Measurements from ENCODE around the gene CORO7.

Gene CORO7

DNA sequence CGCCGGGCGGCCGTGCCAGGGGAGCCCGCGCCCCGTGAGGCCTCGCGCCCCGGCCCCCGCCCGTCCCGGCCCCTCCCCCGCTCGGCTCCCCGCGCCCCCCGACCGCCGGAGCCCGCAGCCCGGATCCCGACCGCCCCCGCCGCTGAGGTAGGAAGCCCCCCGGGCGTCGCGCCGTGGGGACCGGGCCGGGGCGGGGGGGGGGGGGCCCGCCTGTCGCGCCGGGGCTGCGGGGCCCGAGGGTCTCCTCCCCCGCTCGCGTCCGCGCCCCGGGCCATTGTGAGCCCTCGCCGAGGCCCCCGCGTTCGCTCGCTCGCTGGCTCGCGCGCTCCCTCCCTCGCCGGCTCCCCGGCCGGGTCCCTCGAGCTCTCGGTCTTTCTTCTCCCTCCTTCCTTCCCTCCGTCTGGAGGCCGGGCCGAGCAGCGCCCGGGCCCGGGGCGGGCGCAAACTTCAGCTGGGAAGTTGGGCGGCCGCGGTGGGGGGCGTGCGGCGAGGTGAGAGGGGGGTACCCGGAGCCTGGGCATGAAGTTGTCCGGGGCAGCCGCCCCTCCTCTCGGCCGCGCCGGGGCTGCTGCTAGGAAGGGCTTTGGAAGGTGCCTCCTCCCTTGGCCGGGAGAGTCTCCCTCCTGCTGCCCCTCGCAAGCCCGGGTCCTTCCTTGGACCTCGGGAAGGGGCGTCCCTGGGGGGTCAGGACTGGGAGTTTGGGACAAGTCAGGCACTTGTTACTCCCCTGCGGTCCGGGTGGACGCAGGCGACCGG lies 100.1 kb downstream of the CORO7 start:
- Histone ChIP-seq H3K27me3 (ENCODE audit: control insufficient read depth in 1 of 2, insufficient read depth in 2 of 2, low read length in 2 of 2) (no peaks in the 10 kb centered on the region), H3K4me1 (ENCODE audit: insufficient read depth, low read length) (peaks cover 46% of the 10 kb centered on the region), H3K36me3 (ENCODE audit: insufficient read depth, low read length) (no peaks in the 10 kb centered on the region), H3K27ac (ENCODE audit: low read depth, low read length) (peak overlapping the region; percentile 95), H3K4me3 (ENCODE audit: low read depth in 1 of 2, low read length in 2 of 2) (peak overlapping the region; percentile 49 to 64), H3K9me3 (ENCODE audit: low read length) (no peaks in the 10 kb centered on the region), H3K9ac (ENCODE audit: low read length) (no peak overlapping the region)

DNA sequence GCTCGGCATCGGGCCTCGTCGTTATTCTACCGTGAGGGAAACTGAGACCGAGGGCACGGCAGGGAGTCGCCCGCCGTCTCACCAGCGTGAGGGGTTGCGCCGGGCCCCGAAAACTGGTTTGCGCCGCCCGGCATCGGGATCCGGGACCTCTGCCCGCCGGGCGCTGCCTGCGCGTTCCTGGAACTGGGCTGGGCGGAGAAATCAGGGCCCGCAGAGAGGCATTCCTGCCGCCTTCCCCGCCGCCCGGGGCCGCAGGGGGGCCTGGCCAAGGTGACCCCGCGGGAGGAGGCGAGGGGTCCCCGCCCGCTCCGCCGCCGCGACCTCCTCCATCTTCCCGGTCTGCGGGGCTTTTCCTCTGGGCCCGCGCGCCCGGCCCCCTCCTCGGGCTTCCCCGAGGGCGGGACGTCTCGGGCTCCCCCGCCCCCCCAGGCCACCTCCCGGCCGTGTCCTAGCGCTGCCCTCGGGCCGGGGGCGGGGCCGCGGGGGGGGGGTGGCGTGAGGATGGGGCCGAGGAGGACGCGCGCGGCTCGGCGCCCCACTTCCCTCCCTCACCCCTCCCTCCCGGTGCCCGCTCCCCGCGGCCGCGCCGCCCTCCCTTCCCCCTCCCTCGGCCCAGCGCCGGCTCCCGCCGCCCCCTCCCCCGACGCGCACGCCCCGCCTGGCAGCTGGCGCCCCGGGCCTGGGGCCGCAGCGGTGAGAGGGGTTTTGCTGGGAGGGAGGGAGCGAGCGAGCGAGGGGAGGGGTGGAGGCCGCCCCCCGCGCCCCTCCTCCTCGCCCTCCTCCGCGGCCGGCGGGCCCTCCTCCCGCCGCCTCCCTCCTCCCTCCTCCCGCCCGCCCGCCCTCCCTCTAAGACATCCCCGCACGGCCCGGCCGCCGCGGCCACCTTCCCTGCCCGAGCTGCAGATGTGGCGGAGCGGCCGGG lies 100.9 kb downstream of the CORO7 start, which contains the start of gene GLIS2:
Gene GLIS2 (plus strand): TSS at position 882 of the 922 bp plus-strand sequence. CDS start 16,214 bp downstream, outside the sequence.
- no peaks in the 10 kb centered on the region for H3K9me3 ChIP-seq (ENCODE audit: low read length)
- H3K4me1 ChIP-seq (ENCODE audit: insufficient read depth, low read length) = peaks cover 38% of the 10 kb centered on the region
- peak within 1 kb of the TSS; percentile 61 to 64 for H3K4me3 ChIP-seq (ENCODE audit: low read depth in 1 of 2, low read length in 2 of 2)
- H3K27ac ChIP-seq (ENCODE audit: low read depth, low read length) = peak within 1 kb of the TSS; percentile 95
- no peaks in the 10 kb centered on the region for H3K36me3 ChIP-seq (ENCODE audit: insufficient read depth, low read length)
- peak within 1 kb of the TSS; percentile 68 for H3K9ac ChIP-seq (ENCODE audit: low read length)
- H3K27me3 ChIP-seq (ENCODE audit: control insufficient read depth in 1 of 2, insufficient read depth in 2 of 2, low read length in 2 of 2) = no peaks in the 10 kb centered on the region

DNA sequence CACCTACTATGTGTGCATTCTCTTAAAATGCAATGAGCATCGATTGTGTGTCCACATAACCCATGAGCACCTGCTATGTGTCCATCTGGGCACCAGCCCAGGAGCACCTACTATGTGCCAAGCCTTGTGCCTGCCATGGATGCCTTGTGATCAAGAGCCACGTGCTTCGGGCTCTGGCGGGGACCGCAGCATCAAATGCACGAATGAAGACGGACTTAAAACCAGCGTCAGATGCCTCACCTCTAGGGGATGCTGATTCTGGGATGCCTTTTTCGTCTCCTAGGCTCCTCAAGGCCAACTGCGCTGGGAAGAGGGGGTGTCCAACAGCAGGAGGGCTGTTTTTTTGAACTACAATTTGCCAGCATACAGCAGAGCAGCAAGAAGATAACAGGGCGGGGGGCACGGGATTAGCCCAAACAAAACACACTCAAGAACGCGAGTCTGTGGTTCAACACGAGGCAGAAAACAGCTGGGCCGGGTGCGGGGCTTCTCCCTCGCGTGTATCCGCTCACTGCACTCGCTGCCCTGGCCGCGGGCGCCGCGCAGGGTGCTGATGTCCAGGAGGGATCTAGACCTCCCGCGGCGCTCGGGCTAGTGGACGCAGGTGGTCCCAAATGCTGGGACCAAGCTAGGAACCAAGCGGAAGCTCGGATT lies 101.7 kb downstream of the CORO7 start:
- Histone ChIP-seq H3K4me1 (ENCODE audit: insufficient read depth, low read length) (peaks cover 37% of the 10 kb centered on the region), H3K4me3 (ENCODE audit: low read depth in 1 of 2, low read length in 2 of 2) (peak overlapping the region; percentile 56 to 61), H3K36me3 (ENCODE audit: insufficient read depth, low read length) (no peaks in the 10 kb centered on the region), H3K27me3 (ENCODE audit: control insufficient read depth in 1 of 2, insufficient read depth in 2 of 2, low read length in 2 of 2) (no peaks in the 10 kb centered on the region), H3K9ac (ENCODE audit: low read length) (peak overlapping the region; percentile 68), H3K27ac (ENCODE audit: low read depth, low read length) (peak overlapping the region; percentile 74), H3K9me3 (ENCODE audit: low read length) (no peaks in the 10 kb centered on the region)

DNA sequence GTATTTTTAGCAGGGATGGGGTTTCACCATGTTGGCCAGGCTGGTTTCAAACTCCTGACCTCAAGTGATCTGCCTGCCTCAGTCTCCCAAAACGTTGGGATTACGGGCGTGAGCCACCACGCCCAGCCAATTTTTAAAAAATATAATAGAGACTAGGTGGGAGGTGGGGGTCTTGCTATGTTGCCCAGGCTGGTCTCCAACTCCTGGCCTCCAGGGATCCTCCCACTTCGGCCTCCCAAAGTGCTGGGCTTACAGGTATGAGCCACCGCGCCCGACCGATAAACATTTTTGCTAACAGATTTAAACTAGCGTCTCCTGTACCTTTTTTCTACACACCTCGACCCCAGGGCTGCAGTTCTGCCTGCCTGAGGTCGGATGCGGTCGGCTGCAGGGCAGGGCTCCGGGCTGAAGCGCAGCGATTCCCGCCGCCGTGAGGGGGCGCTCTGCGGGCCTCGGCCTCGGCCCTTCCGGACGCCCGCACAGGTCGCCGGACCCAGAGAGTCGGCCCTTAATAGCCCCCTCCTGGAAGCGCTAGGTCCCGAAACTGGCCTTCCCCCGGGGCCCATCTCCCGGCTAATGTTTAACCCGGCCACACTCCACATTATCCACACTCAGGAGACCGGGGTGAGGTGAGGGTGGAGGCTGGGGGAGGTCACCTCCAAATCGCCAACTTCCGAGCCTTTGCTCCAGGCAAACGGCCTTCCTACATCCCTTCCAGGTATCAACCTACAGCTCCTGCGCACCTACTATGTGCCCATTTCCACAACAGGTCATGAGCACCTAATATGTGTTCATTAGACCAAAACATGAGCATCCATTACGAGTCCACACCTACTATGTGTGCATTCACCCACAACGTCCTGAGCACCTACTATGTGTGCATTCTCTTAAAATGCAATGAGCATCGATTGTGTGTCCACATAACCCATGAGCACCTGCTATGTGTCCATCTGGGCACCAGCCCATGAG lies 102.5 kb downstream of the CORO7 start:
- Histone ChIP-seq H3K4me3 (ENCODE audit: low read depth in 1 of 2, low read length in 2 of 2) (peak overlapping the region in 1 of 2 donors; percentile 56), H3K9ac (ENCODE audit: low read length) (no peak overlapping the region), H3K36me3 (ENCODE audit: insufficient read depth, low read length) (no peaks in the 10 kb centered on the region), H3K4me1 (ENCODE audit: insufficient read depth, low read length) (peaks cover 33% of the 10 kb centered on the region), H3K9me3 (ENCODE audit: low read length) (no peaks in the 10 kb centered on the region), H3K27me3 (ENCODE audit: control insufficient read depth in 1 of 2, insufficient read depth in 2 of 2, low read length in 2 of 2) (no peaks in the 10 kb centered on the region), H3K27ac (ENCODE audit: low read depth, low read length) (no peak overlapping the region)

DNA sequence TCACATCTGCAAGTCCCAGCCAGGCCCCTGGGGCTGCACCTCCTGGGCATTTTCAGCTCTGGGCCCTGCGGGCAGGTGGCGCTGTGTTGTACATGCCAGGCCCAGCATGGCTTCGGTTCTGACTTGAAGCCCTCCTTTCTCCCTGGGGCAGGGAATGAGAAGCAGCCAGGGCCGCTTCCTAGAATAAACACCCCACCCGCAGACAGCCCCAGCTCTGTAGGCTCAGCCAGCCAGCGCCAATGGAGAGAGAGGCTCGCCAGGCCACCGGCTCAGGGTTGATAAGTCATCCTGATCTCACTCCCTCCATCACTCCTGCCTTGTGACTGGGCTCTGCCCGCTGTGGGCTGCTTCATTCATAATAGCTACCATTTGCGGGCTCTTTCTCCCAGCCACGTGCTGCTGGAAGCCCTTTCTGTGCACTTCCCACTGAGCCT lies 106.5 kb downstream of the CORO7 start:
- H3K4me1 ChIP-seq (ENCODE audit: insufficient read depth, low read length) = peaks cover 13% of the 10 kb centered on the region
- no peaks in the 10 kb centered on the region for H3K27me3 ChIP-seq (ENCODE audit: control insufficient read depth in 1 of 2, insufficient read depth in 2 of 2, low read length in 2 of 2)
- no peaks in the 10 kb centered on the region for H3K36me3 ChIP-seq (ENCODE audit: insufficient read depth, low read length)
- no peaks in the 10 kb centered on the region for H3K9me3 ChIP-seq (ENCODE audit: low read length)
- H3K9ac ChIP-seq (ENCODE audit: low read length) = no peak overlapping the region
- H3K4me3 ChIP-seq (ENCODE audit: low read depth in 1 of 2, low read length in 2 of 2) = no peak overlapping the region
- H3K27ac ChIP-seq (ENCODE audit: low read depth, low read length) = no peak overlapping the region

DNA sequence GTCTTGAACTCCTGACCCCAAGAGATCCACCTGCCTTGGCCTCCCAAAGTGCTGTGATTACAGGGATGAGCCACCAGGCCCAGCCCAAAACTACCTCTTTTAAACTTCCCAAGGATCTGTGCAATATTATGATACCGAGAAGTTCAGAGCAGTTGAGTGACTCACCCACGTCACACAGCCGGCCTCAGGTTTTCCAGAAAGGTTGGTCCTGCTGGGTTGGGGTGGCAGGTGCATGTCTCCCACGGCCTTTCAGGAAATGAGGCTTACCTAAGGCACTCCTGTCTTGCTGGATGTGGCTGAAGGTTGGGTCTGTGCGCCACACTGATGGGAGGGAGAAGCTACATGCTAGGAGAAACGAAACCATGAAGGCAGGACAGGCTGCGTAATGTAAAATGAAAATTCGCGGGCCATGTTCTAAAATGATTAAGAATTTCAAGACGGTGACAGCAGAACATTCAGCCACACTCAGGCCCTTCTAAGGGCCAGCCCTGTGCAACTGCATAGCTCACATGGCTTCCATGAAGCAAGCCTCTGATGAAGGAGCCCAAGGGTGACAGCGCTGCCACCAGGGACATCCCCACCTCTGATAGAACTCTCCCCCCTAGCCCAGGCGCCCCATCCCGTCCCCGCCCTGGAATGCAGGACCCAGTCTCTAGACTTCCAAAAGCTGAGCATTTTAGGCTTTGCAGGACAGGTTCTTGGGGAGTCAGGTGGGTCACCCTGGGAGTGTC lies 107.1 kb downstream of the CORO7 start:
- Histone ChIP-seq H3K9ac (ENCODE audit: low read length) (no peak overlapping the region), H3K27ac (ENCODE audit: low read depth, low read length) (no peak overlapping the region), H3K27me3 (ENCODE audit: control insufficient read depth in 1 of 2, insufficient read depth in 2 of 2, low read length in 2 of 2) (no peaks in the 10 kb centered on the region)

DNA sequence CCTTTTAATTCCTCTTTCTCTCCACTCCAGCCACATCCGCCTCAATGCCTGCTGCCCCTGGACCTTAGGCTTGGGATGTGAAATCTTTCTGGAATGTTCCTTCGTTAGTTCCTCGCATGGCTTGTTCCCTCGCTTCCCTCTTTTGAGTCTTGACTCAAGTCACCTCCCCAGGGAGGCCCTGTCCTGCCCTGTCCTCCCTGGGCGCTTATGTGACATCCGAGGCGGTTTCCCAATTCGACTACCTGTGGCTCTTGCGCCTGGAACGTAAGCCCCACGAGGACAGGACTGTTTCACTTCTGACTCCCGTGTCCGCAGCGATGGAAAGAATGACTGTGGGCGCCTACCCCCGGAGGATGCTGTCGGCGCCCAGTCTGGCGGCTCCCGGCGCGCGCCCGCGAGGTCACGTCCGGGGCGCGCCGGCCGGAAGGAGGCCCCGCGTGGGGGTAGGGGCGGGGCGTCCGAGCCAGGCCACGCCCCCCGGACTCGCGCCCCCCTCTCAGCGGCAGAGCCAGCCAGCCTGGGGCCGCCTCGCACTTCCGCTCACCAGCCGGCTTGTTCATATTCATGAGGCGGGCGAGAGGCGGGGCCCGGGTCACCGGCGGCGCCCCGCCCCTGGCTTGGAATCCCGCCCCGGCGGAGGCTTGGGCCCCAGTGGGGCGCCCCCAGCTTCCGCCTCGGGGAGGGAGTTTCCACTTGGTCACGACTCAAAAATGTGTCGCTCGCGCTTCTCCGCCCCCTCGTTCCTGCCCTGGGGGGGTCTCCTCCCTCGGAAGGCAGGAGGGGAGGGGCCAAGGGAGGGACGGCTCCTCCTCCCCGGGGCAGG lies 109.0 kb downstream of the CORO7 start:
- peak overlapping the region; percentile 29 for H3K27ac ChIP-seq (ENCODE audit: low read depth, low read length)
- H3K27me3 ChIP-seq (ENCODE audit: control insufficient read depth in 1 of 2, insufficient read depth in 2 of 2, low read length in 2 of 2) = no peaks in the 10 kb centered on the region
- H3K4me1 ChIP-seq (ENCODE audit: insufficient read depth, low read length) = peaks cover 13% of the 10 kb centered on the region
- no peak overlapping the region for H3K9ac ChIP-seq (ENCODE audit: low read length)
- H3K9me3 ChIP-seq (ENCODE audit: low read length) = no peaks in the 10 kb centered on the region
- H3K36me3 ChIP-seq (ENCODE audit: insufficient read depth, low read length) = no peaks in the 10 kb centered on the region
- H3K4me3 ChIP-seq (ENCODE audit: low read depth in 1 of 2, low read length in 2 of 2) = peak overlapping the region; percentile 58 to 71

More for the DNA sequence above, 107.1 kb downstream of the CORO7 start:
- no peaks in the 10 kb centered on the region for H3K36me3 ChIP-seq (ENCODE audit: insufficient read depth, low read length)
- H3K9me3 ChIP-seq (ENCODE audit: low read length) = no peaks in the 10 kb centered on the region
- H3K4me3 ChIP-seq (ENCODE audit: low read depth in 1 of 2, low read length in 2 of 2) = no peak overlapping the region
- H3K4me1 ChIP-seq (ENCODE audit: insufficient read depth, low read length) = peaks cover 13% of the 10 kb centered on the region

DNA sequence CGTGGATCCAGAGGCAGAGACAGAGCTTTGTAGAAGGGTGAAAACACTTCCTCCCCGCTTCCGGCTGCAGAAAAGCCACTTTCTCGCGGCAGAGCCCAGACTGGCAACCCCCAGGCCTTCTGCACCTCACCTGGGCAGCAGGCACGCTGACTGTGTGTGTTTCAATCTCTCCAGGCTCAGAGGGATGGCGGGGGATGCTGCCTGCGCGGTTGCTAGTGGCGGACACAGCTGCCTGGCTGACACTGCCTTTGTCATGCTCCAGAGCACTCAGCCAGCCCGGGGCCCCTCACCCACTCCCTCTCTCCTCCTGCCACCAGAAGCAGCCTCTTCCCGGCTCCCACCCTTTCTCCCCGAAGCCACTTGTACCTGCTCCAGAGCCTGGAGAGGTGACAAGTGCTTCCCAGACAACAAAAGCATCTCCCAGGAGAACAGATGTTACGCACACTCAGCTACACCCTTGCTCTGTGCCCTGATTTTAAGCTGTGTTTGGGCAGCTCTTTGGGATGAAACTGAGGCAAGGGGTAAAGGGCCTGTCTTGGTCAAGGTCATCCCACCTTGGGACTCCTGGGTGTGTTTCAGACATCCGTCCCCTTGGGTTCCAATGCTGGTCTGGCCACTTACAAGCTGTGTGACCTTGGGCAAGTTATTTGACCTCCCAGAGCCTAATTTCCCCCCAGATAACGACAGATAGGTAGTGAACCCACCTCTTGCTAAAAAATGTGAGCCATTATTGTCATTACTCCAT lies 109.8 kb downstream of the CORO7 start:
- Histone ChIP-seq H3K4me3 (ENCODE audit: low read depth in 1 of 2, low read length in 2 of 2) (peak overlapping the region; percentile 58 to 71), H3K9ac (ENCODE audit: low read length) (no peak overlapping the region)

More for the DNA sequence above, 109.8 kb downstream of the CORO7 start:
- no peaks in the 10 kb centered on the region for H3K9me3 ChIP-seq (ENCODE audit: low read length)
- H3K27me3 ChIP-seq (ENCODE audit: control insufficient read depth in 1 of 2, insufficient read depth in 2 of 2, low read length in 2 of 2) = no peaks in the 10 kb centered on the region
- no peaks in the 10 kb centered on the region for H3K36me3 ChIP-seq (ENCODE audit: insufficient read depth, low read length)
- peaks cover 13% of the 10 kb centered on the region for H3K4me1 ChIP-seq (ENCODE audit: insufficient read depth, low read length)
- H3K27ac ChIP-seq (ENCODE audit: low read depth, low read length) = peak overlapping the region; percentile 29
